KBM-7 (cell line): ENCODE results near the gene FXYD1.
"Not testable (repeated sequence)": the region's sequence is repeated elsewhere in the genome, so short reads cannot be mapped to it uniquely, and the experiment has no call there.

Experiments used
- DNase-seq: peaks from one replicate; pipeline ENCODE4 v3.0.0-alpha.2; 2015
- in situ Hi-C: fragments of 300-500 bp; cut with MboI; formaldehyde crosslinking; loops from 2 replicates; pipeline ENCODE4 v1.14.3; 2020; ENCODE audit warnings: low sequenced_read_pairs, low pct_unique_long_range_greater_than_20kb, mixed read lengths

FXYD1 gene

DNA sequence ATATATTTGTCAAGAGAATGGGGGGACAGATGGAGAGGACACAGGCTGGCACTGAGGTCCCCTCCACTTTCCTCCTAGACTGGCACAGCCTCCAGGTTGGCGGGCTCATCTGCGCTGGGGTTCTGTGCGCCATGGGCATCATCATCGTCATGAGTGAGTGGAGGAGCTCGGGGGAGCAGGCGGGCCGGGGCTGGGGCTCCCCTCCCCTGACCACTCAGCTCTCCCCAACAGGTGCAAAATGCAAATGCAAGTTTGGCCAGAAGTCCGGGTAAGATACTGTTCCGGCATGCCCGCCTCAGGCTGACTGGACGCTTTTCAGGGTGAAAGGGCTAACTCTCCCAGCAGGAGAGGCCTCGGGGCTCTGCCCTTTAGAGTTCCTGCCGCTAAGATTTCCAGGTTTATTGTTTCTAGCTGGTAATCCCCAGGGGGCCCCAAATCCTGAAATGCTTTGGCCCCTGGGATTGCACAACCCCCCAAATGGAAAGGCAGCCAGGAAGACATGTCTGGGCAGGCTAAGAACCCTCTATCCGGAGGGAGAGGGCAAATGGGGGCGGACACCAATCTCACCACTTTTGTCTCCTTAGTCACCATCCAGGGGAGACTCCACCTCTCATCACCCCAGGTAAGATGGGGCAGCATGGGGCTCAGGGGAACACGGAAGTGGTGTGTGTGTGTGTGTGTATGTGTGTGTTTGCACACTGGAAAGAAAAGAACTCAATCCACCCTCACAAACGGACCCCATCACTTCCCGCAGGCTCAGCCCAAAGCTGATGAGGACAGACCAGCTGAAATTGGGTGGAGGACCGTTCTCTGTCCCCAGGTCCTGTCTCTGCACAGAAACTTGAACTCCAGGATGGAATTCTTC, 15.7 kb upstream of the FXYD1 start:
- in situ Hi-C loops = no loop called here
- no peak for DNase-seq

DNA sequence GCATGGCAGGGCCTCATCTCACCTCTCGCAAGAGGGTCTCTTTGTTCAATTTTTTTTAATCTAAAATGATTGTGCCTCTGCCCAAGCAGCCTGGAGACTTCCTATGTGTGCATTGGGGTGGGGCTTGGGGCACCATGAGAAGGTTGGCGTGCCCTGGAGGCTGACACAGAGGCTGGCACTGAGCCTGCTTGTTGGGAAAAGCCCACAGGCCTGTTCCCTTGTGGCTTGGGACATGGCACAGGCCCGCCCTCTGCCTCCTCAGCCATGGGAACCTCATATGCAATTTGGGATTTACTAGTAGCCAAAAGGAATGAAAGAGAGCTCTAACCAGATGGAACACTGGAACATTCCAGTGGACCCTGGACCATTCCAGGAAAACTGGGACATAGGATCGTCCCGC, 15.1 kb upstream of the FXYD1 start:
- in situ Hi-C loops = no loop called here
- no peak for DNase-seq

DNA sequence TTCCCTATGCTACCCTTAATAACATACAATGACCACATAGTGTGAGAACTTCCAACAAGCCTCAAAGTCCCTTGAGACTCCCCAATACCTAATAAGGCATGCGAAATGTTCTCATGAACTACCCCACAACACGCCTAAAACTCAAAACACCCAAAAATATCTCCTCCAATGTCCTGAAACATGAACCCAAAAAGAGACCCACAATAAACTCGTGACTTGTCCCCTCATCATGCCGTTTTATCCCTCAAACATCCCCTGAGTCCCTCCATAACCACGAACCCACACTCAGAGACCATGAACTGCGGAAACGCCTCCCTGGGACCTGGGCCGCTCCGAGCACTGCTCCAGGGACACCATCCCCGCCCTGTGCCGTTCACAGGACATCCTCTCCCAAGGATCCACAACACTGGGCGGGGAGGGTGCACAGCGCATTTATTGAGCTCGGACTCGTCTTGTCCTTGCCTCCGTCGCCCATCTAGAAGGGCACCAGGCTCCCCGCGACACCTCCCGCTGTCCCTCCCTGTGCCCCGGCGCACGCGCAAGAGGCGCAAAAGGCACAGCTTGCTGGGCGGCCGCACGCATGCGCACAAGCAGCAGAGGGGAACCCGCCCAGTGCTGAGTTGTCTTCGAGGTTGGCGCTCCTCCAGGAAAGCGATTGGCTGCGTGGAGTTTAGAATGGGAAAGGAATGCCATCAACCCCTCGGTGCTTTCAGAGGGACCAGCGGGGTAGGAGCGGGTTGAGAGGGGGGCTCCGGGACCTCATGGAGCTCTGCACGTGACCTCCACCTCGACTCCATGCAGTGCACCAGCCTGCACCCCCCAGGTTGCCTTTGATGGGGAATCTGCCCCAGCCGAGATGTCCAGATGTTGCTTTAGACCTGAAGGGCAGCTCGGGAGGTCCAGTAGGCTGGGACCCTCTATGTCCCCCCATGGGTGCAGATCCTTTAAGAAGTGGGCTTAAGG, 14.2 kb upstream of the FXYD1 start:
- DNase-seq = no peak

DNA sequence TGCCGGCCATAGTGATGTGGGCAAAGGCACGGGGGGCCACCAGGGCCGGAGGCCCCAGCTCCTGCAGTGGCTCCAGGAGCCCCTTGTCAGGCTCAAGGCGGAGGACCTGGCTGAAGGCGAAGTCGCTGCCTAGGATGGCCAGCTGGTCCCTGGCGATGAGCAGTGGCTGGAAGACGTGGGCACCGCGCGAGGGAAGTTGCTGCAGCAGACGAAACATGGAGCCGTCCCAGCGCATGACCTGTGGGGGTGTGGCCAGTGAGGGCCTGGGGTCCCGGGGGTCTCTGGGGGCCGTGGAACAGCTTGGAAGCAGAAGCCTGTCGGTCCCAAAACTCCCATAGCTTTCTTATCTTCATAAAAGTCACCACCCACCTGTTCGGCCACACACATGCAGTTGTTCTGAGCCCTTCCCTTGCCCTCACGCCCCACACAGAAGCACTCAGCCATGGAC, 13.3 kb upstream of the FXYD1 start:
- DNase-seq = no peak
- in situ Hi-C loops = no loop called here

More for the DNA sequence above, 14.2 kb upstream of the FXYD1 start:
- in situ Hi-C loops = no loop called here

- DNase-seq = no peak
- in situ Hi-C loops = no loop called here
Observed at GRCh38 chr19:35125749-35126623, 12.6 kb upstream of the FXYD1 start.

DNA sequence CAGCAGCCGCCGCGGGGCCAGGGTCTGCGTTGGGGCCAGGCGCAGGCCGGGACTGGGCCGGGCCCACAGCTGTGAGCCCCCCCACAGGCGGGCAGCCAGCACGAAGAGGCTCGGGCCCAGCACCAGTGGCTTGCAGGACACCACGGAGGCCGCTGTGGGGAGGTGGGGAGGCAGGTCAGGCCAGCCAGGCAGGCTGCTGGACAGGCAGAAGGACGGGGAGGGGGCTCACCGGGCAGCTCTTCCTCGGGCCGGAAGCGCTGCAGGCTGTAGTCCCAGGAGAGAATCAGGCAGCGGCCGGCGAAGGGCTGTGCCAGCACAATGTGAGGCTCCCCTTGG, 12.0 kb upstream of the FXYD1 start:
- DNase-seq = no peak
- in situ Hi-C loops = no loop called here

- in situ Hi-C loops = no loop called here
- DNase-seq = no peak
Observed at GRCh38 chr19:35127871-35128270, 10.8 kb upstream of the FXYD1 start.

DNA sequence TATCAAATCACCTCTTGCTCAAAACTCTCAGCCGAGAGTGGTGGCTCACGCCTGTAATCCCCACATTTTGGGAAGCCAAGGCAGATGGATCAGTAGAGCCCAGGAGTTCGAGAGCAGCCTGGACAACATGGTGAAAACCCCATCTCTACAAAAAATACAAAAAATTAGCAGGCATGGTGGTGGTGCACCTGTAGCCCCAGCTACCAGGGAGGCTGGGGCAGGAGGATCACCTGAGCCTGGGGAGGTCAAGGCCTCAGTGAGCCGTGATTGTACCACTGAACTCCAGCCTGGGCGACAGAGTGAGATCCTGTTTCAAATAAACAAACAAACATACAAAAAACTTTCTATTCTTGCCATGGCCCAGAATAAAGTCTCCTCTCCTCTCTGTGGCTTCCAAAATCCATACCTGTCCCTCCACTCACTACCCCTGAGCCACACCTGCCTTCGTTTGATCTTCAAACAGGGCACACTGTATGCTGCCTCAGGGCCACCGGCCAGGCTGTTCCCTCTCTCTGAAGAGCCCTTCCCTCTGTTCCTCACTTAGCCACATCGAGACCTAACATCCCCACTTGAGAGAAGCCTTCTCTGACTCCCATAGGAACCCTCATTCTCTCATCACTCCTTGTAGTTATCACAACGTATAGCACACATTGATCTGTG, 10.1 kb upstream of the FXYD1 start:
- no peak for DNase-seq
- in situ Hi-C loops = no loop called here

- DNase-seq, in situ Hi-C loops: not testable (repeated sequence)
Observed at GRCh38 chr19:35129724-35130274, 8.8 kb upstream of the FXYD1 start.

GRCh38 chr19:35130761-35131720, 7.6 kb upstream of the FXYD1 start:
- in situ Hi-C loops = no loop called here
- no peak for DNase-seq

GRCh38 chr19:35132254-35132653, 6.4 kb upstream of the FXYD1 start:
- DNase-seq = no peak
- in situ Hi-C loops = no loop called here

- DNase-seq = no peak
- in situ Hi-C loops = no loop called here
Observed at GRCh38 chr19:35133826-35134225, 4.8 kb upstream of the FXYD1 start.

GRCh38 chr19:35134601-35135242, 3.9 kb upstream of the FXYD1 start, which contains the start of gene LGI4:
TSS of gene LGI4 (minus strand) at chr19:35135059. CDS start at chr19:35134680, 379 bp downstream.
- DNase-seq = no peak
- in situ Hi-C loops = no loop called here

DNA sequence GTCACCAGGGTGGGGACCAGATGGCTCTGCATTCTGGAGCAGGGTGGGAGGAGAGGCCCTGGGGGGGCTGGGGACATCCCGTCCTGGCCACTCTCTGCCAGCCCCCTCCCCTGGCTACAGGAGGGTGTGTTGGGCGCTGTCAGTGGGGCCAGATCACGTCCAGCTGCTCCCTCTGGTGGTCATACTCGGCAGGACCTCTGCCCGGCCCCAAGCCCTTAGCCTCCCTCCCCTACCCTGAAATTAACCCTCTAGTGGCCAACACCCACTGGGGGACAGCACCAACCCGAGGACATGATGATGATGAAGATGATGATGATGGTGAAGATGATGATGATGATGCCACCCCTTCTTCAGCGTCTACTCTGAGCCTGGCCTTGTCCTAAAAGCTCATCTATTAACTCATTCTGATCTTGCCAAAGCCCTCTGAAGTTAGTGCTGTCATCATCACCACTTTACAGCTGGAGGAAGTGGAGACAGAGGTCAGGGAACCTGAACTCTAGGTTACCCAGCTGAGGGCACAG, 3.2 kb upstream of the FXYD1 start:
- peak; percentile 84 for DNase-seq
- in situ Hi-C loops = no loop called here

DNA sequence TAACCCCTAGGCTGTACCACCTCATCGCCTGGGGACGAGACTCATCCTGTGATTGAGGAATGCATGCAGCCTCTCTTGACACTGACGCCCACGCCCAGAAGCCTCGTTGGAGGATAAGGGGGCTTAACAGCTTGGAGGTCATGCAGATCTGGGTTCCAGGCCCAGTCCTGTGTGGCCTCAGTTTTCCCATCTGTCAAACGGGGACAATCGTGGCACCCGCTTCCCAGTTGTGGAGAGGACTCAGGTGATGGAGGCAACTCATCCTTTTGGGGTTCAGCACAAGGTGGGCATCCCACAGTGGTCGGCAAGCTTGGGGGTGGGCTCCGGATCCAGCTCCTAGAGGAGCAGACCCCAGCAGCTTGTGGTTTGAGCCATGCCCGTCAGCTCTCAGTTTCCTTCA, 2.4 kb upstream of the FXYD1 start:
- in situ Hi-C loops = no loop called here
- no peak for DNase-seq

DNA sequence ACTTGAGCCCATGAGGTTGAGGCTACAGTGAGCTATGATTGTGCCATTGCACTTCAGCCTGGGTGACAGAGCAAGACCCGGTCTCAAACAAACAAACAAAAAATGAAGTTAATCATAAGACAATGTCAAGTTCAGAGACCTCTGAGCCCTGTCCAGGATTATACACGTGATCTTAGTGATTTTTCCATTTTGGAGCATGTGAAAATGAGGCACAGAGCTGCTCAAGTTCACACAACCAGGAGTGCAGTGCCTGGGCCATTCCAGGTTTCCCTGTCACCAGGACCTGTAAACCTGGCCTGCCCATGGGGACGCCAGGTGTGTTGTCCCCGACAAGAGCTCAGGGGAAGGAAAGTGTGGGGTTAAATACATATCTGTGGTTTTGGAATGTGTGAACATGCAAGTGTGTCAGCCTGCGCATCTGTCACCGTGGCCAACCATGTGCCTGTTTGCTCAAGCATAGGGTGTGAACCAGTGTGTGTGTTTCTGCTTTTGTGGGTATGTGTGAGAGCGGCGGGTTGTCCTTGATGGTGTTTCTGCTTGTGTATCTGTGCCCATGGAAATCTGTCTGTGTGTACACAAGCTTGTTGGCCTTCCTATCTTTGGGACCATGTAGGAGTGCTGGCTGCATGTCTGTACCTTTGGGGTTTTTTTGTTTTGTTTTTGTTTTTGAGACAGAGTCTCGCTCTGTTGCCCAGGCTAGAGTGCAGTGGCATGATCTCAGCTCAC, 1.5 kb upstream of the FXYD1 start:
- DNase-seq = no peak
- in situ Hi-C loops = no loop called here
